Measurements from ENCODE around the gene TEX261. TPM values are rescaled to one million over a fixed set of nuclear protein-coding genes. Genes with fewer than 3 reads are reported as not detected.
A peak's percentile ranks its signal among the peaks of the same experiment; 100 is the strongest.
"Not testable (repeated sequence)": the region's sequence is repeated elsewhere in the genome, so short reads cannot be mapped to it uniquely, and the experiment has no call there.

The TEX261 gene
- total RNA-seq: 10 to 100 TPM; 39.0 to 40.7 TPM
- polyA plus RNA-seq (ENCODE audit: insufficient read depth, low read depth, low replicate concordance): 133 TPM
- long read RNA-seq, donor 1, transcript TEX261-206 (4 exons, 590 nt): minor isoform, 5 of 19 reads
- long read RNA-seq, donor 1, transcript TEX261-201 (6 exons, 3,441 nt): major isoform, 9 of 19 reads
- long read RNA-seq, donor 1, partial matches to known transcripts: 0 of 19 reads
- long read RNA-seq, donor 1, other reads (novel, unspliced or antisense): 0 of 19 reads
- long read RNA-seq, donor 2, transcript TEX261-201 (6 exons, 3,441 nt): major isoform, 9 of 19 reads
- long read RNA-seq, donor 2, transcript TEX261-206 (4 exons, 590 nt): minor isoform, 6 of 19 reads
- long read RNA-seq, donor 2, partial matches to known transcripts: 0 of 19 reads
- long read RNA-seq, donor 2, other reads (novel, unspliced or antisense): 0 of 19 reads

DNA sequence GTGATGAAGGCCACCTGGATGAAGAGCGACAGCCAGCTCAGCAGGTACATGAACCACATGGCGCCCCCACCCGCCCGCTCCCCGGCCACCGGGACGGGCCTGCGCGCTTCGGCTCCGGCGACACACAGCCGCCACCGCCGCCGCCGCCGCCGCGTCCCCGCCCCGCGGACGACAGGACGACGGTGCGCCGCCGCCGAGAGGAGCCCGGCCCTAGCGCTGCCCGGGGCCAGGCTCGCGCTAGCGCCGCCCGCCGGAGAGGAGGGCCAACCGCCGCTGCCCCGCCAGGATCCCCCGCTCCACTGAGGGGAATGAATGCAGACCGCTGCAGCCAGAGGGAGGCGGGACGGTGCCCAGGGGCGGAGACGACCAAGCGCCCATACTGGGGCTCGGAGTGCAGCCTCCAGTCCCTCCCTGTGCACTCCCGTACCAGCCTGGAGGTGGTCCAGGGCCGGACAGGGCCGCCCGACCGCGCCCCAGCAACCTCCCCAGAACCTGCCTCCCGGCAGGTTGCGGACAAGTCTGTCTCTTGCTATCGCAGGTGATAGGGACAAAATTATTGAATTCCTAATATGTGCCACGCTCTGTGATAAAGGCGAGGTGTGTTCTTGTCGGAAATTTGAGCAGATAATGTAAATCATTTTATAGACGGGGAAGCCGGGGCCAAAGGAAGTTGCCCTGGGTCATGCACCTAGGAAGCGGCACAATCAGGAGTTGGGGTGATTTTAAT, at the start of gene TEX261:
Gene TEX261, minus strand, starts transcription at position 175 of the 727 bp plus-strand sequence. Its CDS starts 116 bp downstream, at position 59.
- H3K27me3 ChIP-seq: no peaks in the 10 kb centered on the region
- H3K36me3 ChIP-seq (ENCODE audit: low read depth, missing control alignments): no peaks in the 10 kb centered on the region
- 0 to 1% methylated on average over 34 to 63 of the region's 65 CpGs for WGBS, 2 donors
- peak within 1 kb of the TSS; percentile 94 to 98 for H3K4me3 ChIP-seq
- peaks cover 15% of the 10 kb centered on the region for H3K4me1 ChIP-seq
- DNase-seq: peak; percentile 86
- H3K9me3 ChIP-seq: no peaks in the 10 kb centered on the region
- intact Hi-C loops (cut with DNase I; ENCODE audit: low total_unique reads): no loop called here
- peak within 1 kb of the TSS; percentile 70 to 80 for H3K27ac ChIP-seq
- TF ChIP-seq, protein P1, sequence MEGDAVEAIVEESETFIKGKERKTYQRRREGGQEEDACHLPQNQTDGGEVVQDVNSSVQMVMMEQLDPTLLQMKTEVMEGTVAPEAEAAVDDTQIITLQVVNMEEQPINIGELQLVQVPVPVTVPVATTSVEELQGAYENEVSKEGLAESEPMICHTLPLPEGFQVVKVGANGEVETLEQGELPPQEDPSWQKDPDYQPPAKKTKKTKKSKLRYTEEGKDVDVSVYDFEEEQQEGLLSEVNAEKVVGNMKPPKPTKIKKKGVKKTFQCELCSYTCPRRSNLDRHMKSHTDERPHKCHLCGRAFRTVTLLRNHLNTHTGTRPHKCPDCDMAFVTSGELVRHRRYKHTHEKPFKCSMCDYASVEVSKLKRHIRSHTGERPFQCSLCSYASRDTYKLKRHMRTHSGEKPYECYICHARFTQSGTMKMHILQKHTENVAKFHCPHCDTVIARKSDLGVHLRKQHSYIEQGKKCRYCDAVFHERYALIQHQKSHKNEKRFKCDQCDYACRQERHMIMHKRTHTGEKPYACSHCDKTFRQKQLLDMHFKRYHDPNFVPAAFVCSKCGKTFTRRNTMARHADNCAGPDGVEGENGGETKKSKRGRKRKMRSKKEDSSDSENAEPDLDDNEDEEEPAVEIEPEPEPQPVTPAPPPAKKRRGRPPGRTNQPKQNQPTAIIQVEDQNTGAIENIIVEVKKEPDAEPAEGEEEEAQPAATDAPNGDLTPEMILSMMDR (IDR thresholded peaks at IDR 0.05): peak; percentile 46 to 76 (median 64)
- TF ChIP-seq POLR2A (IDR thresholded peaks at IDR 0.05): no peak

DNA sequence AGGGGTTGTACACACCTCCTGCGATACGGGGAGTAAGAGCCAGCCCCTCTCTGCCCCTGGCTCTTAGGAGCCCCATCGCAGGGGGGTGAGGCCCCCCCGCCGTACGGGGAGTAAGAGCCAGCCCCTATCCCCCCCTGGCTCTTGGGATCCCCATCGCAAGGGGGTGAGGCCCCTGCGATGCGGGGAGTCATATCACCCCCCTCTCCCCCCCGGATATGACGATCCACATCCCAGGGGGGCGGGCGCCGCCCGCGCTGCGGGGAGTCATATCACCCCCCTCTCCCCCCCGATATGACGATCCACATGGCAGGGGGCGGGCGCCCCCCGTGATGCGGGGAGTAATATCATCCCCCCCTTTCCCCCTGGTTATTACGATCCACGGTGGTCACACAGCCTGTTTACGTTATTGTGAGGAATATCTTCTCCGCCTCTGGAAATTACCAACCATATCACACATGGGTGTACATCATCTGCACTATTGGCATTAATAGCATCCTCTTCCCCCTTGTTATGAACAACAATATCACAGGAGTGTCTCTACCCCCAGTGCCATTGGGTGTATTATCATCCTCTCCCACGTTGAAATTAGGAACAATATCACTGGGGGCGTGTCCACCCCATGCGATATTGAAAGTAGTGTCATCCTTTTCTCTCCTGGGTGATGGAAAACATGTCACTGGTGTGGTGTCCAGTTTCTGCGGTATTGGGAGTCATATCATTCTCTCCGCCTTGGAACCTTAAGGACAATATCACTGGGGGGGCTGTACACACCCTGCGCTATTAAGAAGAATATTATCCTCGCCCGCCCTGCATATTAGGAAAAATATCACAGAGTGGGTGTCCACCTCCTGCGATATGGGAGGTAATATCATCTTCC, 49.1 kb upstream of the TEX261 start:
- Histone ChIP-seq H3K27ac (no peak overlapping the region), H3K36me3 (ENCODE audit: low read depth, missing control alignments) (no peaks in the 10 kb centered on the region), H3K9me3 (no peaks in the 10 kb centered on the region), H3K27me3 (no peaks in the 10 kb centered on the region), H3K4me3 (no peak overlapping the region), H3K4me1 (no peaks in the 10 kb centered on the region)
- DNase-seq: no peak
- intact Hi-C loops (cut with DNase I; ENCODE audit: low total_unique reads): no loop called here
- TF ChIP-seq, protein P1 (IDR thresholded peaks at IDR 0.05): no peak
- no peak for TF ChIP-seq POLR2A (IDR thresholded peaks at IDR 0.05)
- 62 to 68% methylated on average over 19 to 34 of the region's 36 CpGs for WGBS, 2 donors

DNA sequence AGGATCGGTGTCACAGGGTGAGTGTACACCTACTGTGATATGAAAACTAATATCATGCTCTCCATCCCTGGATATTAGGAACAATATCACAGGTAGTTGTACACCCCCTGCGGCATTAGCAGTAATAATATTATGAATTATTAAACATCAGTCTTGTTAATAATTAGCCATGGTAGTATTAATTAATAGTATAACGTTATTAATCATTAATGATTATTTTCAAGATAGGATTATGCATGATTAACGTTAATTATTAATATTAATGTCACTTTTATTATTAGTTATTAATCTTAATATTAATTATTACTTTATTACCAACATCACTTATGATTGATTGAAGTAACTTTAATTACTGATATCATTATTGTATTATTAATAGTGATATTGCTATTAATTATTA, 47.6 kb upstream of the TEX261 start:
- Histone ChIP-seq H3K27me3 (no peaks in the 10 kb centered on the region), H3K4me3 (no peak overlapping the region), H3K36me3 (ENCODE audit: low read depth, missing control alignments) (no peaks in the 10 kb centered on the region), H3K27ac (no peak overlapping the region), H3K9me3 (no peaks in the 10 kb centered on the region), H3K4me1 (no peaks in the 10 kb centered on the region)
- TF ChIP-seq POLR2A (IDR thresholded peaks at IDR 0.05): no peak
- TF ChIP-seq, protein P1 (IDR thresholded peaks at IDR 0.05): no peak
- 52 to 62% methylated on average over 4 of the region's 4 CpGs for WGBS, 2 donors
- intact Hi-C loops (cut with DNase I; ENCODE audit: low total_unique reads): no loop called here
- no peak for DNase-seq

DNA sequence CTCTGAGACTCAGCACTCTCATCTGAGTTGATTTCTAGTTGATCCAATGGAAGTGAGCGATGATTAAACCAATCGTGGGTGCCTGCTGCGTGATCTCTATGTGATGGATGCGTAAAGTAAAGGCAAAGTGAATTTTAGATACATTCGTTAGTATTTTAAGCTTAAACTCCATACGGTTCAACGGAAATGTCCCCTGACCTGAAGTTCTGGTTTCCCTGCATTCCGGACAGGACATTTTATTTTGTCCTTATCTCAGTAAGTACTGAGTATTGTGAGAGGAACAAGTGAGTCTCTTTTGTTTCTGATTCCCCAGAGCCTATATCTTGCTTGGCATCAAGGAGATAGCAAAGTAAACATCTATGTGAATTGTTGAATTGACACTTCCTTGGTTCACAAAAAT, 41.6 kb upstream of the TEX261 start:
- H3K4me3 ChIP-seq; H3K9me3 ChIP-seq; DNase-seq; intact Hi-C loops (cut with DNase I; ENCODE audit: low total_unique reads); H3K4me1 ChIP-seq; H3K27me3 ChIP-seq; H3K27ac ChIP-seq; H3K36me3 ChIP-seq (ENCODE audit: low read depth, missing control alignments): not testable (repeated sequence)
- WGBS, 2 donors: 90 to 91% methylated on average over 8 of the region's 8 CpGs

DNA sequence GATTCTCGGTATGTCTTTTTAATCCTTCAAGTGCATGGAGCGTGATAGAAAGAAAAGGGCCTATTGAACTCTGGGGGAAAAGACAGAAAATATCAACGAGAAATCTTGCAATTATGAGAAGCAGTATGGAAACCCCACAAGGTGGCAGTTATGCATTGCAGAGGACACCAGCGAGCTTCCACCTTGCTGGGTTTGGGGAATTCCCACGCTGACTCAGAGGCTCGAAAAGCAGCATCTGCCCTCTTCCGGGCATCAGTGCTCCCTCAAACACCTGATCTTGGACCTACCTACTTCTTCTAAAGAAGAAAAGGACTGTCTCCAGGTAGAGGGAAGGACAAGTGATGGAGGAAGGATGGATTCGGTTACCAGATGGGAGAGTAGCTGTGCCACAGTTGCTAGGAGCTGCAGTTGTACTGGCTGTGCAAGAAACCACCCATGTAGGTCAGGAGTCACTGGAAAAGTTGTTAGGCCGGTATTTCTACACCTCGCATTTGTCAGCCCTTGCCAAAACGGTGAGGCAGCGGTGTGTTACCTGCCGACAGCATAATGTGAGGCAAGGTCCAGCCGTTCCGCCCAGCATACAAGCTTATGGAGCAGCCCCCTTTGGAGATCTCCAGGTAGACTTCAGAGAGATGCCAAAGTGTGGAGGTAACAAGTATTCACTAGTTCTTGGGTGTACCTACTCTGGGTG, 29.0 kb upstream of the TEX261 start:
- 79 to 80% methylated on average over 8 to 15 of the region's 15 CpGs for WGBS, 2 donors
- H3K27ac ChIP-seq; H3K4me3 ChIP-seq; H3K4me1 ChIP-seq; H3K36me3 ChIP-seq (ENCODE audit: low read depth, missing control alignments); DNase-seq; H3K27me3 ChIP-seq; intact Hi-C loops (cut with DNase I; ENCODE audit: low total_unique reads); H3K9me3 ChIP-seq: not testable (repeated sequence)

DNA sequence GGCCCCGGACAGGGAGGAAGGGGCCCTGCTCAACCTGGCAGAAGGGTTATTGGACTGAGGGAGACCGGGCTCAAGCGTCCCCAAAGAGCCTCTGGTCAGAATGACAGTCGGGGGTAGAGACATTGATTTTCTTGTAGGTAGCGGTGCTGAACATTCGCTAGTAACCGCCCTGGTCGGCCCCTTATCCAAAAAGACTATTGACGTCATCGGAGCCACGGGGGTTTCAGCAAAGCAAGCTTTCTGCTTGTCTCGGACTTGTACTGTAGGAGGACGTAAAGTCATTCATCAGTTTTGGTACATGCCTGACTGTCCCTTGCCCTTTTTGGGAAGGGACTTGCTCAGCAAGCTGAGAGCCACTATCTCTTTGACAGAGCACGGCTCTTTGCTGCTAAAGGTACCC, 26.7 kb upstream of the TEX261 start:
- H3K27ac ChIP-seq; H3K4me3 ChIP-seq; DNase-seq; H3K36me3 ChIP-seq (ENCODE audit: low read depth, missing control alignments); H3K4me1 ChIP-seq; H3K9me3 ChIP-seq; intact Hi-C loops (cut with DNase I; ENCODE audit: low total_unique reads); H3K27me3 ChIP-seq: not testable (repeated sequence)
- WGBS, 2 donors: 79 to 85% methylated on average over 9 to 14 of the region's 14 CpGs

DNA sequence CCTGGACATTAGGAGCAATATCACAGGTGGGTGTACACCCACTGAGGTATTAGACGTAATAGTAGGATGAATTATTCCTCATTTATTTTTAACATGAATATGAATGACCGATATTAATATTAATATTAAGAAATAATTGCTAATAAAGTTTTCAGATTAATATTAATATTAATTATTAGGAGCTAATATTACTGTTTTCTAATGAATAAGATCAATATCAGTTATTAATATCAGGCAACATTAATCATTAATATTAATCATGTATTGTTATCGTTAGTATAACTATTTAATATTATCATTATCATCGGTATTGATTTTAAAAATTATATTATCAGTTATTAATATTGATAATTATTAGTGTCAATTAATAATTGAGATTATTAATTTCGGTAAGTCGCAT, 25.3 kb upstream of the TEX261 start:
- H3K36me3 ChIP-seq (ENCODE audit: low read depth, missing control alignments); H3K27me3 ChIP-seq; intact Hi-C loops (cut with DNase I; ENCODE audit: low total_unique reads); H3K4me1 ChIP-seq; H3K27ac ChIP-seq; H3K9me3 ChIP-seq; DNase-seq; H3K4me3 ChIP-seq: not testable (repeated sequence)
- 67 to 85% methylated on average over 6 of the region's 6 CpGs for whole genome bisulfite sequencing, 2 donors

Measured in testis (tissue), 5 donors.